ENCODE measurements around the gene OTOP2.

OTOP2 gene

GRCh38 chr17:74977802-74978201 is 53.7 kb downstream of the OTOP2 start:
- TF ChIP-seq ZNF8 (CRISPR knock-in tag; IDR thresholded peaks at IDR 0.05) (no peak), GLIS3 (CRISPR knock-in tag; IDR thresholded peaks at IDR 0.05) (no peak), ZFP3 (CRISPR knock-in tag; IDR thresholded peaks at IDR 0.05) (no peak), CSDC2 (CRISPR knock-in tag; IDR thresholded peaks at IDR 0.05) (no peak), POU6F1 (CRISPR knock-in tag; IDR thresholded peaks at IDR 0.05; ENCODE audit: borderline replicate concordance, low read depth) (no peak), SNAI2 (CRISPR knock-in tag; IDR thresholded peaks at IDR 0.05) (no peak), OSR1 (CRISPR knock-in tag; IDR thresholded peaks at IDR 0.05) (no peak), BACH2 (CRISPR knock-in tag; IDR thresholded peaks at IDR 0.05; ENCODE audit: borderline replicate concordance) (no peak), TCF4 (CRISPR knock-in tag; IDR thresholded peaks at IDR 0.05; ENCODE audit: borderline replicate concordance) (no peak), ISL1 (CRISPR knock-in tag; IDR thresholded peaks at IDR 0.05) (no peak), ZNF70 (CRISPR knock-in tag; IDR thresholded peaks at IDR 0.05) (no peak), ARNTL (CRISPR knock-in tag; IDR thresholded peaks at IDR 0.05; ENCODE audit: borderline replicate concordance, low read depth) (no peak), PPARA (CRISPR knock-in tag; IDR thresholded peaks at IDR 0.05; ENCODE audit: borderline replicate concordance) (no peak), ZFP30 (CRISPR knock-in tag; IDR thresholded peaks at IDR 0.05) (no peak)
- TF ChIP-seq, protein P1, sequence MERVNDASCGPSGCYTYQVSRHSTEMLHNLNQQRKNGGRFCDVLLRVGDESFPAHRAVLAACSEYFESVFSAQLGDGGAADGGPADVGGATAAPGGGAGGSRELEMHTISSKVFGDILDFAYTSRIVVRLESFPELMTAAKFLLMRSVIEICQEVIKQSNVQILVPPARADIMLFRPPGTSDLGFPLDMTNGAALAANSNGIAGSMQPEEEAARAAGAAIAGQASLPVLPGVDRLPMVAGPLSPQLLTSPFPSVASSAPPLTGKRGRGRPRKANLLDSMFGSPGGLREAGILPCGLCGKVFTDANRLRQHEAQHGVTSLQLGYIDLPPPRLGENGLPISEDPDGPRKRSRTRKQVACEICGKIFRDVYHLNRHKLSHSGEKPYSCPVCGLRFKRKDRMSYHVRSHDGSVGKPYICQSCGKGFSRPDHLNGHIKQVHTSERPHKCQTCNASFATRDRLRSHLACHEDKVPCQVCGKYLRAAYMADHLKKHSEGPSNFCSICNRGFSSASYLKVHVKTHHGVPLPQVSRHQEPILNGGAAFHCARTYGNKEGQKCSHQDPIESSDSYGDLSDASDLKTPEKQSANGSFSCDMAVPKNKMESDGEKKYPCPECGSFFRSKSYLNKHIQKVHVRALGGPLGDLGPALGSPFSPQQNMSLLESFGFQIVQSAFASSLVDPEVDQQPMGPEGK (CRISPR knock-in tag; IDR thresholded peaks at IDR 0.05; ENCODE audit: borderline replicate concordance) = no peak
- TF ChIP-seq, protein P2, sequence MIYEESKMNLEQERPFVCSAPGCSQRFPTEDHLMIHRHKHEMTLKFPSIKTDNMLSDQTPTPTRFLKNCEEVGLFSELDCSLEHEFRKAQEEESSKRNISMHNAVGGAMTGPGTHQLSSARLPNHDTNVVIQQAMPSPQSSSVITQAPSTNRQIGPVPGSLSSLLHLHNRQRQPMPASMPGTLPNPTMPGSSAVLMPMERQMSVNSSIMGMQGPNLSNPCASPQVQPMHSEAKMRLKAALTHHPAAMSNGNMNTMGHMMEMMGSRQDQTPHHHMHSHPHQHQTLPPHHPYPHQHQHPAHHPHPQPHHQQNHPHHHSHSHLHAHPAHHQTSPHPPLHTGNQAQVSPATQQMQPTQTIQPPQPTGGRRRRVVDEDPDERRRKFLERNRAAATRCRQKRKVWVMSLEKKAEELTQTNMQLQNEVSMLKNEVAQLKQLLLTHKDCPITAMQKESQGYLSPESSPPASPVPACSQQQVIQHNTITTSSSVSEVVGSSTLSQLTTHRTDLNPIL (CRISPR knock-in tag; IDR thresholded peaks at IDR 0.05; ENCODE audit: low read depth) = no peak
- TF ChIP-seq, protein P3, sequence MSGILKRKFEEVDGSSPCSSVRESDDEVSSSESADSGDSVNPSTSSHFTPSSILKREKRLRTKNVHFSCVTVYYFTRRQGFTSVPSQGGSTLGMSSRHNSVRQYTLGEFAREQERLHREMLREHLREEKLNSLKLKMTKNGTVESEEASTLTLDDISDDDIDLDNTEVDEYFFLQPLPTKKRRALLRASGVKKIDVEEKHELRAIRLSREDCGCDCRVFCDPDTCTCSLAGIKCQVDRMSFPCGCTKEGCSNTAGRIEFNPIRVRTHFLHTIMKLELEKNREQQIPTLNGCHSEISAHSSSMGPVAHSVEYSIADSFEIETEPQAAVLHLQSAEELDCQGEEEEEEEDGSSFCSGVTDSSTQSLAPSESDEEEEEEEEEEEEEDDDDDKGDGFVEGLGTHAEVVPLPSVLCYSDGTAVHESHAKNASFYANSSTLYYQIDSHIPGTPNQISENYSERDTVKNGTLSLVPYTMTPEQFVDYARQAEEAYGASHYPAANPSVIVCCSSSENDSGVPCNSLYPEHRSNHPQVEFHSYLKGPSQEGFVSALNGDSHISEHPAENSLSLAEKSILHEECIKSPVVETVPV (CRISPR knock-in tag; IDR thresholded peaks at IDR 0.05) = no peak
- ATAC-seq = no peak

GRCh38 chr17:74978240-74978639 is 54.2 kb downstream of the OTOP2 start:
- TF ChIP-seq SNAI2 (CRISPR knock-in tag; IDR thresholded peaks at IDR 0.05) (no peak), ZFP30 (CRISPR knock-in tag; IDR thresholded peaks at IDR 0.05) (no peak), POU6F1 (CRISPR knock-in tag; IDR thresholded peaks at IDR 0.05; ENCODE audit: borderline replicate concordance, low read depth) (no peak), ZFP3 (CRISPR knock-in tag; IDR thresholded peaks at IDR 0.05) (no peak), ZNF565 (CRISPR knock-in tag; conservative IDR thresholded peaks at IDR 0.05; ENCODE audit: low read depth) (no peak), RARB (CRISPR knock-in tag; IDR thresholded peaks at IDR 0.05) (no peak), ESRRG (CRISPR knock-in tag; IDR thresholded peaks at IDR 0.05) (no peak), GLIS3 (CRISPR knock-in tag; IDR thresholded peaks at IDR 0.05) (no peak), ARNTL (CRISPR knock-in tag; IDR thresholded peaks at IDR 0.05; ENCODE audit: borderline replicate concordance, low read depth) (no peak), TSHZ2 (CRISPR knock-in tag; IDR thresholded peaks at IDR 0.05) (no peak), TCF4 (CRISPR knock-in tag; IDR thresholded peaks at IDR 0.05; ENCODE audit: borderline replicate concordance) (no peak), BACH2 (CRISPR knock-in tag; IDR thresholded peaks at IDR 0.05; ENCODE audit: borderline replicate concordance) (no peak), ZNF8 (CRISPR knock-in tag; IDR thresholded peaks at IDR 0.05) (no peak)
- ATAC-seq = no peak
